Endothelial cell (in vitro differentiated cells): Measurements from ENCODE around the gene FIBP. TPM values are rescaled to one million over a fixed set of nuclear protein-coding genes. Genes with fewer than 3 reads are reported as not detected.

Experiments used
- DNase-seq: peaks from one replicate; pipeline ENCODE4 v3.0.0; 2021; ENCODE audit warnings: low spot score
- H3K27ac Mint-ChIP-seq: one replicate; pipeline ENCODE4 v1.8.0; 2021; ENCODE audit warnings: mixed read lengths, inconsistent platforms; ENCODE audit not compliant: unreplicated experiment
- H3K27me3 Mint-ChIP-seq: one replicate; pipeline ENCODE4 v1.8.0; 2021; ENCODE audit warnings: mild to moderate bottlenecking, moderate library complexity, mixed read lengths, inconsistent platforms; ENCODE audit not compliant: unreplicated experiment
- H3K36me3 Mint-ChIP-seq: one replicate; pipeline ENCODE4 v1.8.0; 2021; ENCODE audit warnings: mild to moderate bottlenecking, low read depth, mixed read lengths, inconsistent platforms; ENCODE audit not compliant: unreplicated experiment
- H3K4me1 Mint-ChIP-seq: one replicate; pipeline ENCODE4 v1.8.0; 2021; ENCODE audit warnings: mild to moderate bottlenecking, mixed read lengths, inconsistent platforms; ENCODE audit not compliant: unreplicated experiment
- H3K4me3 Mint-ChIP-seq: one replicate; pipeline ENCODE4 v1.8.0; 2021; ENCODE audit warnings: mild to moderate bottlenecking, mixed read lengths, inconsistent platforms; ENCODE audit not compliant: unreplicated experiment
- H3K9me3 Mint-ChIP-seq: one replicate; pipeline ENCODE4 v1.8.0; 2021; ENCODE audit warnings: mixed read lengths, inconsistent platforms; ENCODE audit not compliant: unreplicated experiment
- total RNA-seq: library from RNA; stranded (reverse); fragmentation: NEBNext Ultra II Directional; extraction: Animal tissue kit (Norgen Biotek cat#: 25700); gene quantifications from one replicate; pipeline ENCODE4 v1.2.1, GENCODE V29; 2021; ENCODE audit not compliant: unreplicated experiment
- TF ChIP-seq, protein P1 (sequence below): fragments of 200-600 bp; sonication (generic); IDR thresholded peaks from one replicate; pipeline ENCODE4 v1.5.0; 2021; ENCODE audit warnings: antibody characterized with exemption; ENCODE audit not compliant: unreplicated experiment

Gene FIBP
- total RNA-seq, 1 donor from 2014 or later, result 75.6 TPM

DNA sequence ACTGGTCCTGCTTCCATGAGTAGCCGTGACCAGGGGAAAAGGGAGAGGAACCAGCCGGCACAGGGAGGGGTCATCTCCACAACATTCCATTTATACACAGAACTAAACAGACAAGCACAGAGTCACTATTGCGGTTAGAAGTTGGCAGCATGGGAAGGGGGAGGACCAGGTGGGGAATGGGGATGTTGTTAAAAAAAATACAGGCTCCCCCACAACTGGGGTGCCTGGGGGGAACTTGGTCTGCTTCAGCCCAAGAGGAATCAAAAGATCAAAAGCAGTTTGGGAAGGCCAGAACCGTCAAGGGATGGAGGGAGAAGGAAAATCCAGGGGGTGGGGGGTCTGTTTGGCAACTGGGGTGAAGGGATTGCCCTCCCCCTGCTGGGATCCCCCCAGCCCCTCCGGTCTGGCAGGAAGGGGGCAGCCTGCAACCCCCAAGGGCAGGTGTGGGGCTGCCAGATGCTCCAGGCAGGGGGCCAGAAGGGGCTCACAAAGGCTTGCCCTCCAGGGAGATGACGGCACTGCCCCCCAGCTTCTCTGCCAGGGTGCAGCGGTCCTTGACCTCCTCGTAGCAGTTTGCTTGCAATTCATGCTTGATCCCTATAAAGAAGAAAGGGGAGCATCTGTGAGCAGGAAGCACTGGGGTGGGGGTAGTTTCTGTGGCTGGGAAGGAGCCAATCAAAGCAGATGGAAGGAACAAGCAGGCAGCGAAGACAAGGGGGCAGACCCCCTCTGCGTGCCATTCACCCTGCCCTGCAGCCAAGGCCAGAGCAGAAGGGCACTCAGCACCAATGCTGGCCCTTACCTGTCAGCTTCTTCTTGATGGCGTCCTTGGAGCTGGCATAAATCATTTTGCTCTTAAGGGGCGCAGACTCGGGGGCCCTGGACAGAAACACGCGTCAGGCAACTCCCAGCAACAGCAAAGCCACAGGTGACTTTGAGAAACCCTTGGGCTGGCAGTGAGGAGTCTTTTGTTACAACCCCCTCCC lies 33.1 kb downstream of the FIBP start:
- H3K9me3 Mint-ChIP-seq, result no peaks in the 10 kb centered on the region
- H3K4me1 Mint-ChIP-seq, result peaks cover 44% of the 10 kb centered on the region
- TF ChIP-seq, protein P1, sequence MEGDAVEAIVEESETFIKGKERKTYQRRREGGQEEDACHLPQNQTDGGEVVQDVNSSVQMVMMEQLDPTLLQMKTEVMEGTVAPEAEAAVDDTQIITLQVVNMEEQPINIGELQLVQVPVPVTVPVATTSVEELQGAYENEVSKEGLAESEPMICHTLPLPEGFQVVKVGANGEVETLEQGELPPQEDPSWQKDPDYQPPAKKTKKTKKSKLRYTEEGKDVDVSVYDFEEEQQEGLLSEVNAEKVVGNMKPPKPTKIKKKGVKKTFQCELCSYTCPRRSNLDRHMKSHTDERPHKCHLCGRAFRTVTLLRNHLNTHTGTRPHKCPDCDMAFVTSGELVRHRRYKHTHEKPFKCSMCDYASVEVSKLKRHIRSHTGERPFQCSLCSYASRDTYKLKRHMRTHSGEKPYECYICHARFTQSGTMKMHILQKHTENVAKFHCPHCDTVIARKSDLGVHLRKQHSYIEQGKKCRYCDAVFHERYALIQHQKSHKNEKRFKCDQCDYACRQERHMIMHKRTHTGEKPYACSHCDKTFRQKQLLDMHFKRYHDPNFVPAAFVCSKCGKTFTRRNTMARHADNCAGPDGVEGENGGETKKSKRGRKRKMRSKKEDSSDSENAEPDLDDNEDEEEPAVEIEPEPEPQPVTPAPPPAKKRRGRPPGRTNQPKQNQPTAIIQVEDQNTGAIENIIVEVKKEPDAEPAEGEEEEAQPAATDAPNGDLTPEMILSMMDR, result no peak
- peak overlapping the region; percentile 72 for H3K27ac Mint-ChIP-seq
- no peak for DNase-seq
- peaks cover 47% of the 10 kb centered on the region for H3K36me3 Mint-ChIP-seq
- peak overlapping the region; percentile 97 for H3K4me3 Mint-ChIP-seq
- peaks cover 48% of the 10 kb centered on the region for H3K27me3 Mint-ChIP-seq

DNA sequence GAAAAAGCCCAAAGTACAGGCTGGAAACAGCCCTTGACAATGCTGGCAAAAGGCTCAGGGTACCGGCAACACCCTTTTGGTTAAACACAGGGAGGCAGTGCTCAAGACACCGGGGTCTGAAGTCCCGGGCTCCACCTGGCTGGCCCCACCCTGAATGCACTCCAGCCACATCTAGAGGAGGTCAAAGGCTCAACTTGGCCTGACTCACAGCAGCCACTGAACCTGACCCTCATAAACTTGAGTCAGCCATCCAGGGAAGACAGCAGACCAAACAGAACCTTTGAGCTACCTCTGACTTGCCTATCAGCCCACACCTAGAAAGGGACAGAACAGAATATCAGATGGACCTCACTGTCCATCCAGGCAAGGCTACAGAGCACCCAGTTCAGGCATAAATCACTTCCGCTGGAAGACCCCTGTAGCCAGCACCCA lies 34.1 kb downstream of the FIBP start:
- H3K27me3 Mint-ChIP-seq, result peaks cover 51% of the 10 kb centered on the region
- DNase-seq, result no peak
- H3K4me1 Mint-ChIP-seq, result peaks cover 37% of the 10 kb centered on the region
- TF ChIP-seq, protein P1, result no peak
- H3K4me3 Mint-ChIP-seq, result peak overlapping the region; percentile 88
- no peaks in the 10 kb centered on the region for H3K9me3 Mint-ChIP-seq
- peak overlapping the region; percentile 72 for H3K27ac Mint-ChIP-seq
- H3K36me3 Mint-ChIP-seq, result peaks cover 47% of the 10 kb centered on the region

DNA sequence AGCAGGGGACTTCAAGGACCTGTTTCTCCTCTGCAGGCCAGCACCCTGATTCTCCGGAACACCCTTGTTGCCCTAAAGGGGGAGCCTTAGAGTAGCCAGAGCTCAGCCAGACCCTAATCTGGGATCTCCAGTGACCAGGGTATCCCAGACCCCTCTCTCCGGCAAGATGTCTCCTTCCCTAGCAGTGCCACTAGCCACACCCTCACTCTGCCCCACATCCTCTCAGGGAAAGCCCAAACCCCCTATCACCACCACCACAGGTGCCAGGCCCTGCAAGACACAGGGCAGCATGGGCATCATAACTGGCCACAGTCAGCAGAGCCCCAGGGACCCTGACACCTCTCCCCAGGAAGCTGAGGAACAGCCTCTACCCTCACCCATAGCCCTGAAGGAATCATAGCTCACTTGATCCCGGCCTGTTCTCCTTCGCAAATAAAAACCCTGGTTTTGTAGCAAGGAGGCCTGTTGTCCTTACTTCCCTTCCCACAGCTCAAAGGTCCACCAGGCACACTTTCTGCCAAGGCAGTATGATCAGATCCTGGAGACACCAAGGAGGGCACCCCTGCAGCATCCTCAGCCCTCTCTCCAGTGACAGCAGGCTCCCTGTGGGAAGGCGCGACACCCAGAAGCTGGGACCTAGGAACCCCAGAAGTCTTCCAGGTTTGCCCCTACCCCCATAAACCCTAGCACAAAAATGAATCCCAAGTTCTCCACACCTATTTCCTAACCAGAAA lies 34.9 kb downstream of the FIBP start:
- H3K27me3 Mint-ChIP-seq, result peaks cover 45% of the 10 kb centered on the region

DNA sequence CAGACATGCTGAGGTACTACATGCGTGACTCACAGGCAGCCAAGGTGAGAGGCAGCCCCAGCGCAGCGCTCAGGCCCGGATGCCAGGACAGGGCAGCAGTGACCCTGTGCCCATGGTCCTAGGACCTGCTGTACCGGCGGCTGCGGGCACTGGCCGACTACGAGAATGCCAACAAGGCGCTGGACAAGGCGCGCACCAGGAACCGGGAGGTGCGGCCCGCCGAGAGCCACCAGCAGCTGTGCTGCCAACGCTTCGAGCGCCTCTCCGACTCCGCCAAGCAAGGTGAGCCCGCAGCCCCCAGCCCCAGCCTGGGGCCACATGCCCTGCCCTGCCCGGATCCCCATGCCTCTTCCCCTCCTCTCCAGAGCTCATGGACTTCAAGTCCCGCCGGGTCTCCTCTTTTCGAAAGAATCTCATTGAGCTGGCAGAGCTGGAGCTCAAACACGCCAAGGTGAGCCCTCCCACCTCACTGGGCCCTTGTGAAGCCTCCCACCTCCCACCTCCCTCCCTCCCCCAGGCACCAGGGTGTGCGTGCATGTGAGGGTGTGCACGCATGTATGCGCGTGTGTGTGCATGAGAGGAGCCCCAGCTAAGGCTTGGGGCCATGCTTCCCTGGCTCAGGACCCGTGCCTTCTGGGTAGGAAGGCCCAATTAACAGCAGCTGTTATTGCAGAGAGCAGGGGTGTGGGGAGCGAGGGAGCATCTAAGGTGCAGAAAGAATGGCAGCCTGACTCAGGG lies 35.6 kb downstream of the FIBP start:
- TF ChIP-seq, protein P1, result no peak
- no peaks in the 10 kb centered on the region for H3K9me3 Mint-ChIP-seq
- no peak for DNase-seq
- peak overlapping the region; percentile 85 for H3K4me3 Mint-ChIP-seq
- H3K4me1 Mint-ChIP-seq, result peaks cover 31% of the 10 kb centered on the region
- H3K27ac Mint-ChIP-seq, result no peak overlapping the region
- peaks cover 50% of the 10 kb centered on the region for H3K27me3 Mint-ChIP-seq
- peaks cover 47% of the 10 kb centered on the region for H3K36me3 Mint-ChIP-seq

More for the DNA sequence above, 34.9 kb downstream of the FIBP start:
- Mint-ChIP-seq H3K27ac (peak overlapping the region; percentile 48), H3K9me3 (no peaks in the 10 kb centered on the region), H3K4me3 (peak overlapping the region; percentile 88), H3K4me1 (peaks cover 33% of the 10 kb centered on the region), H3K36me3 (peaks cover 47% of the 10 kb centered on the region)
- TF ChIP-seq, protein P1, result no peak
- no peak for DNase-seq
